AG09319 (cell line): Measurements from ENCODE around the gene CFAP97.
"Not testable (repeated sequence)": the region's sequence is repeated elsewhere in the genome, so short reads cannot be mapped to it uniquely, and the experiment has no call there.

Experiments
- DNase-seq: peaks from one replicate; pipeline ENCODE4 v3.0.0-alpha.2; 2010; ENCODE audit warnings: low read depth; ENCODE audit errors: extremely low read depth
- TF ChIP-seq, protein P1 (sequence below): IDR thresholded peaks from 2 replicates; pipeline ENCODE4 v1.5.1; 2011; ENCODE audit warnings: low read depth, mild to moderate bottlenecking, inconsistent platforms, low read length, moderate library complexity

The CFAP97 gene

DNA sequence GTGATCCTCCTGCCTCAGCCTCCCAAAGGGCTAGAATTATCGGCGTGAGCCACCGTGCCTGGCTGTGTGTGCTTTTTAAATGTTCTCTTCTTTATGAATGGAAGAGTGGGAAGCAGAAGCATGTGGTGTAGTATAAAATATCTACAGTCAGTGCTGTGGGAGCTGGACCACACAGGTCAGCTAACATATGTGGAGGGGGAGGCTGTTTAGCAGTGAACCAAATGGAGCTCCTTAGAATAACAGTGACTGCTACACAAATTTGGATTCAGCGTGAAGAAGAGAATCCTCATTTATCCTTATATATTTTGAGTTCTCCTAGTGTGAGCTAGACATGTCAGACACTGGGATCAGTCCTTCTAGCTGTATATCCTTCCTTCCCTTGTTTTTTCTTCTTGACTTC, 8.8 kb upstream of the CFAP97 start:
- DNase-seq: no peak
- TF ChIP-seq, protein P1, sequence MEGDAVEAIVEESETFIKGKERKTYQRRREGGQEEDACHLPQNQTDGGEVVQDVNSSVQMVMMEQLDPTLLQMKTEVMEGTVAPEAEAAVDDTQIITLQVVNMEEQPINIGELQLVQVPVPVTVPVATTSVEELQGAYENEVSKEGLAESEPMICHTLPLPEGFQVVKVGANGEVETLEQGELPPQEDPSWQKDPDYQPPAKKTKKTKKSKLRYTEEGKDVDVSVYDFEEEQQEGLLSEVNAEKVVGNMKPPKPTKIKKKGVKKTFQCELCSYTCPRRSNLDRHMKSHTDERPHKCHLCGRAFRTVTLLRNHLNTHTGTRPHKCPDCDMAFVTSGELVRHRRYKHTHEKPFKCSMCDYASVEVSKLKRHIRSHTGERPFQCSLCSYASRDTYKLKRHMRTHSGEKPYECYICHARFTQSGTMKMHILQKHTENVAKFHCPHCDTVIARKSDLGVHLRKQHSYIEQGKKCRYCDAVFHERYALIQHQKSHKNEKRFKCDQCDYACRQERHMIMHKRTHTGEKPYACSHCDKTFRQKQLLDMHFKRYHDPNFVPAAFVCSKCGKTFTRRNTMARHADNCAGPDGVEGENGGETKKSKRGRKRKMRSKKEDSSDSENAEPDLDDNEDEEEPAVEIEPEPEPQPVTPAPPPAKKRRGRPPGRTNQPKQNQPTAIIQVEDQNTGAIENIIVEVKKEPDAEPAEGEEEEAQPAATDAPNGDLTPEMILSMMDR: no peak

DNA sequence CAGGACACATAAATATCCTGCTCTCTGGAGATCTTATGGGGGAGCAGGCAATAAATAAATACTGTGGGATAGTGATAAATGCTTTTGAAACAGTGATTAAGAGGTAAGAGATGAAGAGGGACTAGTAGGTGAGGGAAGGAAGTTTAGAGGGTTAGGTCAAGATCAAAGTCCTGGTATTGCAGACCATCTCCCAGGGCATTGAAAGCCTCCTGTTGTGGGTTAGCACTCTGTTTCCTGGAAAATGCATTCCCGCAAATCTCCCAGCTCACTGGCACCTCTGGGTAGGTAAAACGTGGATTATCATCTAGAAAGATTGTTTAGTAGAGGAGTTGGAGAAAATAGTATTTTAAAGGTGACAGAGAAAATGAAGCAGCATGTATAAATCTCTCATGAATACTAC, 7.8 kb upstream of the CFAP97 start:
- no peak for DNase-seq
- TF ChIP-seq, protein P1: no peak

DNA sequence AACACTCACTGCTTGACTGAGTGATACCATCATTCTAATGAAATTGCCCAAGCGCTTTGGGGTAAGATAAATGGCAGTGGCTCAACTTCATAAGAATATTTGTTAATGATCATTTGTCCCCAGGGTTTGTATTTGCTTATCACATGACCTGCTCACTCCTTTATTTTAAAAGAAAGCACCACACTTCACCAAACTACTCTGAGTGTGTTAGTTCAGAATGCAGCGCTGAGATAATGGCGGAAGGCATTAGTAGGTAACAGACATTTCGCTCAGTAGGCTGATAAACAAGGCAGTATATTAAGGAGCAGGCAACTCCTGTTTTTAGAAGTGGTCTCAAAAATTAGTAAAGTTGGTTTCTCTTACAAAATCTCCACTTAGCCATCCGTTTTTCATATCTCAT, 7.2 kb upstream of the CFAP97 start:
- TF ChIP-seq, protein P1: no peak
- no peak for DNase-seq

DNA sequence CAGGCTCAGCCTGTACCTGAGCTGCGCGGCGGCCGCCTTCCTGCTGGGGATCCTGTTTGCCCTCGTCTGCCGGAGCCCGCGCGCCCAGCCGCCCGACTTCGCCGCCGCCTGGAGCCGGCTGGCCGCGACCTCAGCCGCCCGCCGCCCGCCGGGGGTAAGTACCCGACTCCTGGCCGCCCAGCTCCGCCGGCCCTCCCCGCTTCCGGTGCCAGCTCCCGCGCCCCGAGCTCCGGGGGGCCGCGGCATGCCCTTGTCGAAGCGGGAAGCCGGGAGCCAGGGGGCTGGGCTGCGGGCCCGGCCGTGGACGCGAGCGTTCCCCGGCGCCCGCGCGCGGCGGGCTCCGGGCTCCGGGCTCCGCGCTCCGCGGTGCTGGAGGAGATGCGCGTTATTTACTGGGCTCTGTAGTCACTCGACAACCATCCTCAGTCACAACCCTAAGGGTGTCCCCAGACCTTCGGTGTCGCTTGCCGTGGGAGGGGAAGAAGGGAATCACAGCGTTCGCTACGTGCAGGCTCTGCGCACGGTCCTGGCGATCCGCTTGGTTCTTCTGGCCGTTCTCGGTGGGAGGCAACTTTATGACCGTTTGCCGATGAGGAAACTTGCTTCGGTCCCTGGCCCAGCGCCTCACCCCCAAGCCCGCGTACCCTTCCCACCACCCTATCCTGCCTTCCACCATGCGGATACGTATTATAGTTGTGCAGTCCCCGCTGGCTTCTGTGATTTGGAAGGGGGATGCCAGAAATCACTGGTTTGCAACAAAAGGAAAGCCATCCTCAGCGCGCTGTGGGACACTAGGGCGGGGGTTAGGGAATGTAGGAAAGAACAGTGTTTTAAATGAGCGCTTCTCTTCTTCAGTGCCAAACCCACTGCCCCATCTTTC, 6.5 kb upstream of the CFAP97 start:
- TF ChIP-seq, protein P1: no peak
- DNase-seq: no peak

DNA sequence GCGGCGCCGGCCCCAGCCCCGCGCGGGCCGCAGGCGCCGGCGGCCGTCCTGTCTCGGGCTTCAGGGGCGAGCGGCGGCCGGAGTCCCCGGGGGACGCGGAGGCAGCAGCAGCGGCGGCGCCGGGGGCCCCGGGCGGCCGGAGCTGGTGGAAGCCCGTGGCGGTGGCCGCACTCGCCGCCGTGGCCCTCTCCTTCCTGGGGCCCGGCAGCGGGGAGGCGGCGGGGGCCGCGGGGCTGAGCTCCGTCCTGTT, 6.0 kb upstream of the CFAP97 start:
- DNase-seq: not testable (repeated sequence)

DNA sequence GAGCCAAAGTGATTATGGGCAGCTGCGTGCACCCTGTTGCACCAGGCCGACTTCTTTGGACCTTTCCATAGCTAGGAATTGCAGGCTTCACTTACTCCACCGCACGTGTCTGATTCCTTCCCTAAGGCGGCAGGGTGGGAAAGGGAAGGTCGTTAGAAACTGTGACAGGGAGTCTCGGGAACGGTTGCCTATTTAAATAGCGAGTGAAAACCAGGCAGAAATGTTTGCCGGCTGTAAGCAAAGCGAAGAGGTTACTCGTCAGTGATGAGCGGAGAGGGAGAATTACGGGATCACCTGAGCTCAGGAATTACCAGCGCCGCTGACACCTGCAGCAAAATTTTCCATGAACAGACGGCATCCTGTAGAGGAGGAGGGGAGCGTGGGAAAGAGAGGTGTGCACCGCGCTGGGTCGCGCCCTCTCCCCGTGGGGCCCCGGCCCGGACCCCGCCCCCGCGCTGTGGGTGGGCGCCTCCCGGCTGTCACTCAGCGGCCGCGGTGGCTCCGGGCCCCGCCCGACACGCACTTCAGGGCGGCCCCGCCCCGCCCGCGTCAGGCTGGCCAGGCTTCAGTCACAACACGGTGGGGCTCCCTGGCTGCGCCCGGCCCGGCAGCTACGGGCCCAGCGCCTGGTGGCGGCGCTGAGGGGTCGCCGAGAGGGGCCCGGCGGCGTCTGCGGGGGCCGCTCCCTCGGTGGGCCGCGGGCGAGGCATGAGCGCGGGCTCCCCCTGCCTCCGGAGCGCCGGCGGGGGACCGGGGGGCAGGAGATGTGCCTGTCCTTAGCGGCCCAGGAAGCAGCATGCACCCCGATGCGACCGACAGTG, 5.4 kb upstream of the CFAP97 start, which contains the start of gene SNX25:
Gene SNX25, plus strand, starts transcription at position 568 of the 821 bp plus-strand sequence. Its CDS starts 229 bp downstream, at position 797.
- no peak for DNase-seq
- TF ChIP-seq, protein P1: no peak

DNA sequence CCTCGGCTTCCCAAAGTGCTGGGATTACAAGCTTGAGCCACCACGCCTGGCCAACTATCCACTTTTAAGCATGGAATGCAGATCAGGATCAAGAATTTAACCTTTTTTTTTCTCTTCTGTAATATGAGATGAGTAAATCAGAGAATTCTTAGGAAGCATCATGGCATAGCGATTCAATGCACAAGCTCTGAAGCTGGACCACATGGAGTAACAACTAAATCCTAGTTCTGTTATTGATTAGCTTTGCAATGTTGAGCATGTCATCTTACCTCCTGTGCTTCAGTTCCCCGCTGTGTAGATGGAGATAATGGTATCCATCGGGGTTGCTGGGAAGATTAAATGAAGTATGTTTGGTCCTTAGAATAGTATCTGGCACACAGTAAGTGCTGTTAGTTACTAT, 3.7 kb upstream of the CFAP97 start:
- TF ChIP-seq, protein P1: no peak
- DNase-seq: no peak
